Kidney (tissue), 14 donors: ENCODE results near the gene DYNLT3. TPM values are rescaled to one million over a fixed set of nuclear protein-coding genes. Genes with fewer than 3 reads are reported as not detected.

Experiments used
- DNase-seq, 5 donors: peaks; one replicate each; pipeline ENCODE4 v3.0.0-alpha.2; 2013 to 2020
- FAIRE-seq: peaks from 2 replicates; lab custom pipeline; 2012; peaks lifted over from hg19 to GRCh38; lab: Jason Lieb, UNC
- H3K27ac ChIP-seq, 2 donors: one replicate each; pipeline ENCODE4 v1.7.0; 2013; ENCODE audit warnings: low read depth in 2 of 2, low read length in 2 of 2, inconsistent platforms in 1 of 2
- H3K27me3 ChIP-seq: one replicate; pipeline ENCODE4 v1.7.1; 2013; ENCODE audit warnings: low read length, inconsistent platforms; ENCODE audit not compliant: control insufficient read depth, insufficient read depth
- H3K36me3 ChIP-seq, 3 donors: one replicate each; pipeline versions ENCODE4 v1.7.0 to v1.7.1; 2013; ENCODE audit warnings: low read length in 3 of 3, control low read depth in 1 of 3, inconsistent platforms in 1 of 3; ENCODE audit not compliant: insufficient read depth in 3 of 3, control insufficient read depth in 2 of 3
- H3K4me1 ChIP-seq, 3 donors: one replicate each; pipeline versions ENCODE4 v1.7.0 to v1.7.1; 2013; ENCODE audit warnings: low read length in 3 of 3, inconsistent platforms in 1 of 3, low read depth in 1 of 3; ENCODE audit not compliant: control insufficient read depth in 2 of 3, insufficient read depth in 2 of 3
- H3K4me3 ChIP-seq, 3 donors: one replicate each; pipeline versions ENCODE4 v1.7.0 to v1.8.1; 2013; ENCODE audit warnings: low read length in 3 of 3, control low read depth in 1 of 3, inconsistent platforms in 1 of 3
- H3K9ac ChIP-seq, 3 donors: one replicate each; pipeline versions ENCODE4 v1.7.0 to v1.7.1; 2013; ENCODE audit warnings: low read length in 3 of 3, control low read depth in 1 of 3, inconsistent platforms in 1 of 3
- H3K9me3 ChIP-seq, 3 donors: one replicate each; pipeline versions ENCODE4 v1.7.0 to v1.7.1; 2013; ENCODE audit warnings: low read length in 3 of 3, control low read depth in 1 of 3, inconsistent platforms in 1 of 3; ENCODE audit not compliant: control insufficient read depth in 2 of 3, insufficient read depth in 1 of 3
- intact Hi-C: fragments of 100-400 bp; cut with DNase I; formaldehyde crosslinking; loops from one replicate; pipeline ENCODE4 v1.11.1; 2022
- polyA plus RNA-seq: library from polyadenylated mRNA; stranded (reverse); fragments of 350-450 nt; fragmentation: Illumina TruSeq; extraction: RNeasy Lipid Tissue Mini Kit (QIAGEN cat#74804); gene quantifications from one replicate; pipeline ENCODE4 v1.2.3, GENCODE V29; 2014; ENCODE audit warnings: low read depth, low replicate concordance; ENCODE audit not compliant: insufficient read depth
- total RNA-seq: library from RNA; stranded (reverse); fragmentation: NEBNext Ultra II Directional; extraction: Animal tissue kit (Norgen Biotek cat#: 25700); gene quantifications from one replicate; pipeline ENCODE4 v1.2.1, GENCODE V29; 2021
- TF ChIP-seq, protein P1 (sequence below): IDR thresholded peaks from 3 replicates; pipeline ENCODE4 v1.5.1; 2012; ENCODE audit warnings: mild to moderate bottlenecking, moderate library complexity, borderline replicate concordance; ENCODE audit not compliant: insufficient read depth; ENCODE audit errors: extremely low read depth
- donor health status: control.
- donor health status: control.
- donor health status: control.
- donor health status: control.
- donor health status: control.
- donor health status: DM: yes; HTN: yes; CAD: no.
- donor health status: Normal renal cell carcinoma (clear cell type).

The DYNLT3 gene
- total and polyA plus RNA-seq, 2 donors from 2014 or later, result 30.7 to 40.5 TPM

GRCh38 chrX:37816766-37817165 lies 30.6 kb downstream of the DYNLT3 start:
- H3K27me3 ChIP-seq, result peaks cover 7% of the 10 kb centered on the region
- TF ChIP-seq, protein P1, sequence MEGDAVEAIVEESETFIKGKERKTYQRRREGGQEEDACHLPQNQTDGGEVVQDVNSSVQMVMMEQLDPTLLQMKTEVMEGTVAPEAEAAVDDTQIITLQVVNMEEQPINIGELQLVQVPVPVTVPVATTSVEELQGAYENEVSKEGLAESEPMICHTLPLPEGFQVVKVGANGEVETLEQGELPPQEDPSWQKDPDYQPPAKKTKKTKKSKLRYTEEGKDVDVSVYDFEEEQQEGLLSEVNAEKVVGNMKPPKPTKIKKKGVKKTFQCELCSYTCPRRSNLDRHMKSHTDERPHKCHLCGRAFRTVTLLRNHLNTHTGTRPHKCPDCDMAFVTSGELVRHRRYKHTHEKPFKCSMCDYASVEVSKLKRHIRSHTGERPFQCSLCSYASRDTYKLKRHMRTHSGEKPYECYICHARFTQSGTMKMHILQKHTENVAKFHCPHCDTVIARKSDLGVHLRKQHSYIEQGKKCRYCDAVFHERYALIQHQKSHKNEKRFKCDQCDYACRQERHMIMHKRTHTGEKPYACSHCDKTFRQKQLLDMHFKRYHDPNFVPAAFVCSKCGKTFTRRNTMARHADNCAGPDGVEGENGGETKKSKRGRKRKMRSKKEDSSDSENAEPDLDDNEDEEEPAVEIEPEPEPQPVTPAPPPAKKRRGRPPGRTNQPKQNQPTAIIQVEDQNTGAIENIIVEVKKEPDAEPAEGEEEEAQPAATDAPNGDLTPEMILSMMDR, result no peak
- H3K4me1 ChIP-seq, result no peaks in the 10 kb centered on the region
- H3K27ac ChIP-seq, result no peak overlapping the region
- intact Hi-C loops, result loop anchor here (10.0 kb wide), 1 partner anchor 62 kb away; no protein-coding TSS in a partner anchor
- no peaks in the 10 kb centered on the region for H3K9me3 ChIP-seq
- no peak overlapping the region for H3K4me3 ChIP-seq
- no peak overlapping the region for H3K9ac ChIP-seq
- DNase-seq (no peak), FAIRE-seq (no peak)
- no peaks in the 10 kb centered on the region for H3K36me3 ChIP-seq

DNA sequence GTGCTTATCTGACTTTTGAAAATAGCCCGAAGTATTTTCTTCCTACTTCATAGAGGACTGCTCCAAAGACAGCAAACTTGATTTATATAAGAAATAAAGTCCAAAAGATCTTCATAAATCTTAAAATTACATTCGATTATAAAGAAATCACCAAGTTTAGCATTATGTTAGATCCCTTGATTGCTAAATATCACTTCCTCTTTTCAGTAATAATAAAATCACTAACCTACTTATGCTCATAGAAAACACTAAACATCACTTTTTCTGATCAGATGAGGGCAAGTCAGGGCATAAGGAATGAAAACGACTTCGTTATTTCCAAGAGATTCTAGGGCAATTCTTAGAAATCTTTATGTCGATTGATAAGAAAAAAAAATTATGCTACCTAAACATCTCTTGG lies 32.0 kb downstream of the DYNLT3 start:
- DNase-seq, result no peak
- H3K4me3 ChIP-seq, result no peak overlapping the region
- no peaks in the 10 kb centered on the region for H3K36me3 ChIP-seq
- H3K27me3 ChIP-seq, result peaks cover 7% of the 10 kb centered on the region
- peak; percentile 74 for FAIRE-seq
- intact Hi-C loops, result loop anchor here (10.0 kb wide), 1 partner anchor 61 kb away; no protein-coding TSS in a partner anchor
- no peaks in the 10 kb centered on the region for H3K4me1 ChIP-seq
- TF ChIP-seq, protein P1, result no peak
- H3K9me3 ChIP-seq, result no peaks in the 10 kb centered on the region
- no peak overlapping the region for H3K27ac ChIP-seq
- no peak overlapping the region for H3K9ac ChIP-seq

DNA sequence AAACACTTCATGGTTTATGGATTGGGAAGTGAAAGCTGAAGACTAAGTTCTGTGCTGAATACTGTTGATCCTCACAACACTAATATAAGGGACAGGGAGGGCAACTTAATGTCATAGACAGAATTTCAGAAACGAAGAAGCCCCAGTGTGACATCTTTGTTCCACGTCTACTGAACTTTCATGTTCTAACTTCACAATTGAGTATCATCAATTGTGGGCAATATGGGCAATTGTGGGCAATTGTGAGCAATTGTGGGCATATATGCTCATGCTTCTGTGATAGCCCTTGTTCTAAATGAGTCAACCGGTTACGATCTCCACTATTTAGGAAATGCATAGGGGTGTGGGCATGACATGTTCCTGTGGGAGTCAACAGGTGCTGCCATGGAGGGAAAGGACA lies 33.8 kb downstream of the DYNLT3 start:
- H3K9me3 ChIP-seq, result no peaks in the 10 kb centered on the region
- DNase-seq (no peak), FAIRE-seq (no peak)
- intact Hi-C loops, result loop anchor here (10.0 kb wide), 1 partner anchor 59 kb away; no protein-coding TSS in a partner anchor
- no peak overlapping the region for H3K4me3 ChIP-seq
- TF ChIP-seq, protein P1, result no peak
- no peaks in the 10 kb centered on the region for H3K4me1 ChIP-seq
- no peak overlapping the region for H3K27ac ChIP-seq
- H3K9ac ChIP-seq, result no peak overlapping the region
- H3K36me3 ChIP-seq, result no peaks in the 10 kb centered on the region
- peaks cover 7% of the 10 kb centered on the region for H3K27me3 ChIP-seq

GRCh38 chrX:37812110-37812509 lies 35.3 kb downstream of the DYNLT3 start:
- Histone ChIP-seq H3K36me3 (no peaks in the 10 kb centered on the region), H3K9me3 (no peaks in the 10 kb centered on the region), H3K9ac (no peak overlapping the region), H3K27me3 (peaks cover 4% of the 10 kb centered on the region), H3K4me3 (no peak overlapping the region), H3K4me1 (no peaks in the 10 kb centered on the region), H3K27ac (no peak overlapping the region)
- DNase-seq (no peak), FAIRE-seq (no peak)
- intact Hi-C loops, result loop anchor here (10.0 kb wide), 1 partner anchor 57 kb away; no protein-coding TSS in a partner anchor
- TF ChIP-seq, protein P1, result no peak
